NCI-H128 (cell line): ENCODE measurements around the gene SLCO3A1.

ENCODE experiments used
- DNase-seq: peaks from one replicate; lab custom pipeline; 2025; ENCODE audit not compliant: unreplicated experiment; lab: John Stamatoyannopoulos, UW

Gene SLCO3A1

GRCh38 chr15:91909111-91909510, 55.6 kb downstream of the SLCO3A1 start:
- no peak for DNase-seq

- peak; percentile 32 for DNase-seq
Measured at GRCh38 chr15:91909574-91909973, 56.1 kb downstream of the SLCO3A1 start.

- DNase-seq: no peak
Measured at GRCh38 chr15:91911844-91912243, 58.3 kb downstream of the SLCO3A1 start.

- no peak for DNase-seq
Measured at GRCh38 chr15:91912336-91912735, 58.8 kb downstream of the SLCO3A1 start.

- no peak for DNase-seq
Measured at GRCh38 chr15:91913560-91913959, 60.1 kb downstream of the SLCO3A1 start.

- DNase-seq: peak; percentile 31
Measured at GRCh38 chr15:91915576-91915975, 62.1 kb downstream of the SLCO3A1 start.

- no peak for DNase-seq
Measured at GRCh38 chr15:91916051-91916450, 62.5 kb downstream of the SLCO3A1 start.

- DNase-seq: no peak
Measured at GRCh38 chr15:91917686-91918360, 64.3 kb downstream of the SLCO3A1 start.

GRCh38 chr15:91919014-91919534, 65.6 kb downstream of the SLCO3A1 start:
- DNase-seq: no peak

- DNase-seq: no peak
Measured at GRCh38 chr15:91921188-91921842, 67.8 kb downstream of the SLCO3A1 start.

GRCh38 chr15:91921843-91922198, 68.3 kb downstream of the SLCO3A1 start:
- DNase-seq: no peak

- DNase-seq: no peak
Measured at GRCh38 chr15:91922646-91923547, 69.4 kb downstream of the SLCO3A1 start.

- no peak for DNase-seq
Measured at GRCh38 chr15:91924183-91924582, 70.7 kb downstream of the SLCO3A1 start.

- no peak for DNase-seq
Measured at GRCh38 chr15:91924837-91925495, 71.5 kb downstream of the SLCO3A1 start.

- no peak for DNase-seq
Measured at GRCh38 chr15:91925794-91926193, 72.3 kb downstream of the SLCO3A1 start.

GRCh38 chr15:91926908-91927270, 73.4 kb downstream of the SLCO3A1 start:
- no peak for DNase-seq

- no peak for DNase-seq
Measured at GRCh38 chr15:91927585-91927984, 74.1 kb downstream of the SLCO3A1 start.

GRCh38 chr15:91928675-91929074, 75.2 kb downstream of the SLCO3A1 start:
- DNase-seq: no peak

GRCh38 chr15:91929509-91929908, 76.0 kb downstream of the SLCO3A1 start:
- DNase-seq: no peak

- no peak for DNase-seq
Measured at GRCh38 chr15:91930092-91930491, 76.6 kb downstream of the SLCO3A1 start.

GRCh38 chr15:91936182-91936775, 82.8 kb downstream of the SLCO3A1 start:
- no peak for DNase-seq
